H7 (cell line): Measurements from ENCODE around the gene THSD8. TPM values are rescaled to one million over a fixed set of nuclear protein-coding genes. Genes with fewer than 3 reads are reported as not detected.
A peak's percentile ranks its signal among the peaks of the same experiment; 100 is the strongest.
"Not testable (repeated sequence)": the region's sequence is repeated elsewhere in the genome, so short reads cannot be mapped to it uniquely, and the experiment has no call there.

Experiments
- DNase-seq: peaks from one replicate; pipeline ENCODE4 v3.0.0; 2012
- H3K27me3 ChIP-seq: 2 replicates; pipeline ENCODE4 v1.6.0; 2011; ENCODE audit warnings: mild to moderate bottlenecking, low read length; ENCODE audit not compliant: control insufficient read depth, insufficient read depth
- H3K36me3 ChIP-seq: replicated peaks from 2 replicates; pipeline ENCODE4 v1.5.1; 2011; ENCODE audit warnings: low read length; ENCODE audit not compliant: control insufficient read depth, insufficient read depth
- H3K4me3 ChIP-seq: 2 replicates; pipeline ENCODE4 v1.5.1; 2011; ENCODE audit warnings: low read depth, mild to moderate bottlenecking, control low read depth, low read length, moderate library complexity; ENCODE audit not compliant: insufficient read depth
- total RNA-seq: library from RNA; depleted of rRNA; stranded (reverse); fragments of >200 nt; shearing (Covaris generic); gene quantifications from 2 replicates; pipeline ENCODE4 v1.2.3, GENCODE V29; 2014; rRNA removed

THSD8 gene
- total RNA-seq, 1 experiment from 2014 or later, result not detected

GRCh38 chr19:12838886-12839756 lies 37.3 kb downstream of the THSD8 start:
- Histone ChIP-seq H3K4me3 (peak overlapping the region; percentile 65), H3K36me3 (no peaks in the 10 kb centered on the region), H3K27me3 (peaks cover 32% of the 10 kb centered on the region)
- no peak for DNase-seq

- H3K36me3 ChIP-seq, result no peaks in the 10 kb centered on the region
- peak; percentile 96 for DNase-seq
- peak overlapping the region; percentile 49 for H3K4me3 ChIP-seq
- peaks cover 19% of the 10 kb centered on the region for H3K27me3 ChIP-seq
Measured at GRCh38 chr19:12840091-12841079, 38.5 kb downstream of the THSD8 start.

- Histone ChIP-seq H3K4me3 (peak overlapping the region; percentile 49), H3K36me3 (no peaks in the 10 kb centered on the region), H3K27me3 (peaks cover 15% of the 10 kb centered on the region; the same call in 1 of the 2 replicates)
- DNase-seq, result peak; percentile 97
Measured at GRCh38 chr19:12841094-12841493, 39.2 kb downstream of the THSD8 start.

GRCh38 chr19:12842511-12842910 lies 40.6 kb downstream of the THSD8 start:
- Histone ChIP-seq H3K36me3 (no peaks in the 10 kb centered on the region), H3K27me3 (peaks cover 22% of the 10 kb centered on the region; the same call in 1 of the 2 replicates), H3K4me3 (no peak overlapping the region)
- DNase-seq, result no peak

GRCh38 chr19:12843328-12843727 lies 41.5 kb downstream of the THSD8 start:
- peaks cover 25% of the 10 kb centered on the region; the same call in 1 of the 2 replicates for H3K27me3 ChIP-seq
- DNase-seq, result no peak
- H3K4me3 ChIP-seq, result no peak overlapping the region
- no peaks in the 10 kb centered on the region for H3K36me3 ChIP-seq

- Histone ChIP-seq H3K36me3 (no peaks in the 10 kb centered on the region), H3K4me3 (no peak overlapping the region), H3K27me3 (peaks cover 18% of the 10 kb centered on the region; the same call in 1 of the 2 replicates)
- DNase-seq, result no peak
Measured at GRCh38 chr19:12843999-12844732, 42.3 kb downstream of the THSD8 start.

- not testable (repeated sequence) for DNase-seq, H3K36me3 ChIP-seq, H3K27me3 ChIP-seq, H3K4me3 ChIP-seq
Measured at GRCh38 chr19:12846613-12847012, 44.7 kb downstream of the THSD8 start.

- Histone ChIP-seq H3K27me3 (peaks cover 10% of the 10 kb centered on the region; the same call in 1 of the 2 replicates), H3K36me3 (no peaks in the 10 kb centered on the region), H3K4me3 (peak overlapping the region; percentile 19; the same call in 1 of the 2 replicates)
- DNase-seq, result peak; percentile 99
Measured at GRCh38 chr19:12847159-12848139, 45.6 kb downstream of the THSD8 start.

Other genes with a start within 250 kb of the THSD8 start
- 3.1 and 5.2 TPM in 2 replicates for gene ZNF490, start 191.3 kb upstream of the THSD8 start, total RNA-seq
- 7.4 and 10.2 TPM in 2 replicates for gene ZNF791, start 191.1 kb upstream of the THSD8 start, total RNA-seq
- gene MAN2B1, start 135.3 kb upstream of the THSD8 start, total RNA-seq, result 58.4 and 71.2 TPM in 2 replicates
- 11.6 and 12.5 TPM in 2 replicates for gene WDR83, start 135.3 kb upstream of the THSD8 start, total RNA-seq
- gene DHPS, start 120.2 kb upstream of the THSD8 start, total RNA-seq, result 83.1 and 86.4 TPM in 2 replicates
- gene GNG14, start 114.1 kb upstream of the THSD8 start, total RNA-seq, result not detected in 2 replicates
- gene FBXW9, start 105.4 kb upstream of the THSD8 start, total RNA-seq, result 15.3 and 21.2 TPM in 2 replicates
- 34.1 and 48.9 TPM in 2 replicates for gene TNPO2, start 78.1 kb upstream of the THSD8 start, total RNA-seq
- 186 and 218 TPM in 2 replicates for gene TRIR, start 67.4 kb upstream of the THSD8 start, total RNA-seq
- gene GET3, start 64.6 kb upstream of the THSD8 start, total RNA-seq, result 113 and 166 TPM in 2 replicates
- gene BEST2, start 50.3 kb upstream of the THSD8 start, total RNA-seq, result 0.37 and 1.5 TPM in 2 replicates
- gene HOOK2, start 26.5 kb upstream of the THSD8 start, total RNA-seq, result 15.4 and 30.4 TPM in 2 replicates
- 10.0 and 22.6 TPM in 2 replicates for gene JUNB, start 10.6 kb upstream of the THSD8 start, total RNA-seq
- 508 and 571 TPM in 2 replicates for gene PRDX2, start 269 bp upstream of the THSD8 start, total RNA-seq
- 85.4 and 104 TPM in 2 replicates for gene RNASEH2A, start 4.5 kb downstream of the THSD8 start, total RNA-seq
- gene RTBDN, start 32.5 kb downstream of the THSD8 start, total RNA-seq, result 1.3 TPM in 2 replicates
- gene MAST1, start 36.4 kb downstream of the THSD8 start, total RNA-seq, result 5.5 and 7.0 TPM in 2 replicates
- gene DNASE2, start 79.4 kb downstream of the THSD8 start, total RNA-seq, result 15.3 and 16.8 TPM in 2 replicates
- 0.37 and 0.76 TPM in 2 replicates for gene KLF1, start 85.1 kb downstream of the THSD8 start, total RNA-seq
- gene GCDH, start 89.1 kb downstream of the THSD8 start, total RNA-seq, result 42.3 and 59.4 TPM in 2 replicates
- 0.24 and 2.0 TPM in 2 replicates for gene SYCE2, start 117.2 kb downstream of the THSD8 start, total RNA-seq
- gene FARSA, start 131.6 kb downstream of the THSD8 start, total RNA-seq, result 93.0 and 117 TPM in 2 replicates
- gene CALR, start 136.5 kb downstream of the THSD8 start, total RNA-seq, result 911 and 1,131 TPM in 2 replicates
- 146 and 155 TPM in 2 replicates for gene RAD23A, start 143.8 kb downstream of the THSD8 start, total RNA-seq
- 40.4 and 51.7 TPM in 2 replicates for gene GADD45GIP1, start 155.2 kb downstream of the THSD8 start, total RNA-seq
- gene DAND5, start 167.5 kb downstream of the THSD8 start, total RNA-seq, result 0.15 TPM in 1 of 2 replicates, not detected in the other
- 0.03 and 0.07 TPM in 2 replicates for gene NFIX, start 193.4 kb downstream of the THSD8 start, total RNA-seq